ENCODE results near the gene ALOX15B.

ALOX15B gene, protein sequence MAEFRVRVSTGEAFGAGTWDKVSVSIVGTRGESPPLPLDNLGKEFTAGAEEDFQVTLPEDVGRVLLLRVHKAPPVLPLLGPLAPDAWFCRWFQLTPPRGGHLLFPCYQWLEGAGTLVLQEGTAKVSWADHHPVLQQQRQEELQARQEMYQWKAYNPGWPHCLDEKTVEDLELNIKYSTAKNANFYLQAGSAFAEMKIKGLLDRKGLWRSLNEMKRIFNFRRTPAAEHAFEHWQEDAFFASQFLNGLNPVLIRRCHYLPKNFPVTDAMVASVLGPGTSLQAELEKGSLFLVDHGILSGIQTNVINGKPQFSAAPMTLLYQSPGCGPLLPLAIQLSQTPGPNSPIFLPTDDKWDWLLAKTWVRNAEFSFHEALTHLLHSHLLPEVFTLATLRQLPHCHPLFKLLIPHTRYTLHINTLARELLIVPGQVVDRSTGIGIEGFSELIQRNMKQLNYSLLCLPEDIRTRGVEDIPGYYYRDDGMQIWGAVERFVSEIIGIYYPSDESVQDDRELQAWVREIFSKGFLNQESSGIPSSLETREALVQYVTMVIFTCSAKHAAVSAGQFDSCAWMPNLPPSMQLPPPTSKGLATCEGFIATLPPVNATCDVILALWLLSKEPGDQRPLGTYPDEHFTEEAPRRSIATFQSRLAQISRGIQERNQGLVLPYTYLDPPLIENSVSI

DNA sequence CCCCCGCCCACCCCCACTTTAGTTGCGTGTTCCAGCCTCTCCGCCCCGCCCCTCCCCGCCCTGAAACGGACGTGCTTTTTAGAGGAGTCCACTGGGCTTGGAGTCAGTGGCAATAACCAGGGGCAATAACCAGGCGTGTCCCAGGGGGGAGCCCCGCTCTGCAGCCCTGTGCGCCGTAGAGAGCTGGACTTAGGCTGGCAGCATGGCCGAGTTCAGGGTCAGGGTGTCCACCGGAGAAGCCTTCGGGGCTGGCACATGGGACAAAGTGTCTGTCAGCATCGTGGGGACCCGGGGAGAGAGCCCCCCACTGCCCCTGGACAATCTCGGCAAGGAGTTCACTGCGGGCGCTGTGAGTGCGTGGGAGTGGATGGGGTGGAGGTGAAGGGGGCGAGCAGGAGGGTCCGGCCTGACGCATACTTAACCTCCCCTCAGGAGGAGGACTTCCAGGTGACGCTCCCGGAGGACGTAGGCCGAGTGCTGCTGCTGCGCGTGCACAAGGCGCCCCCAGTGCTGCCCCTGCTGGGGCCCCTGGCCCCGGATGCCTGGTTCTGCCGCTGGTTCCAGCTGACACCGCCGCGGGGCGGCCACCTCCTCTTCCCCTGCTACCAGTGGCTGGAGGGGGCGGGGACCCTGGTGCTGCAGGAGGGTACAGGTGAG lies at the start of gene ALOX15B:
TSS of gene ALOX15B (plus strand) at position 106 of the 657 bp plus-strand sequence. CDS start at position 203, 97 bp downstream.
- no peak for DNase-seq (ENCODE audit: low spot score)

DNA sequence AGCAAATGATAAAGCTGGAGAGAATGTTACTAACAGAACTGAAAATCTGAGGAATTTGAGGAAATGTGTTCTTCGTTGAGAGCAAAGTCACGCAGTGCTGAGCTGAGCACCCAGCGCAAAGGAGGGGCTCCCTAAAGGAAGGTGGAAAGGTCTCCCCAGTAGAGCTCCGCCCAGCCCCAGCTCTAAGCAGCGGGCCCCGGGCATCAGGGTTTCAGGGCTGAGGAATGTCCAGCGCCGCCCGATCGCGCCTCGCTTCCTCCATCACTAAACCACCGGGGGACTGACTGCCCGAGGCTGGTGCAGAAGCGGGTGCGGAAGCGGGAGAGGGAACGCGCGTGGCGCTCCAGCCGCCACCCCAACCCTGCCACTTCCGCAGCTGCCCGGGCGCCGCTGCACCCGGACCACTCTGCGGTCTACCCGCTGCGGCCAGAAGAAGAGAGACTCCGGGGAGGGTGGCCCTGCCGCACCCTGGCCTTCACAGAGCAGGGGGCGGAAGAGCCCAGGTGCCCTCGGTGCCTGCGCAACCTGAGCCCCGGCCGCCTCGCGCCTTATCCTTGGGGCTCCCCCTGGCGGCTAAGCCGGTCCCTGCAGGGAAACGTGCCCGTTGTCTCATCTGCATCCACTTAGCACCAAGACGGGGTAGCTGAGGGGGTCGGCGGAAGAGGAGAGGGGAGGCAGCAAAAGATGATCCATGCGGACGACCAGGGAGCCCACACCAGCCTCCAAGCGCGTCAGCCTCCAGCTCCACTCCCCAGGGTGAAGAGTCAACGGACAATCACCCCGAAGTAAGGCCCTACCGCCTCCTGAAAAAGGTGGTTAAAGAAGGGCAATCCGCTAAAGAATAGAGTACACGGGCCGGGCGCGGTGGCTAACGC lies 48.8 kb upstream of the ALOX15B start:
- peak; percentile 83 for DNase-seq (ENCODE audit: low spot score)

DNA sequence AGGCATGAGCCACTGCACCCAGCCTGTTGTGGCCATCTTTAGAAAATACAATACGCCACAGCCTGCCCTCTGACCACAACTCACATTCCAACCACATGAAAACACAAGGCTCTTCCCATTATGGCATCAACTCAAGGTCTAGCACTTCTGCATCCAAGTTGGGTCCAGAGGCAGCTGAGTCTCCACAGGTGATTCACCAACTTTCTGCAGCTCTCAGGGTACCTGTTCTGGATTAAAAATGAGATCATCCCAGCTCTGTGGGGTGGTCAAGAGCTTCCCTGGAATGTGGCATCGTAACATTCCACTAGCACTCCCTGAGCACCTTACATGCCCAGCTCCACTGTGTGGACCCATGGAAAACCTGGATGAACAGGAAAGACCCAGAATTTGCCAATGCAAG lies 46.3 kb upstream of the ALOX15B start:
- no peak for DNase-seq (ENCODE audit: low spot score)

DNA sequence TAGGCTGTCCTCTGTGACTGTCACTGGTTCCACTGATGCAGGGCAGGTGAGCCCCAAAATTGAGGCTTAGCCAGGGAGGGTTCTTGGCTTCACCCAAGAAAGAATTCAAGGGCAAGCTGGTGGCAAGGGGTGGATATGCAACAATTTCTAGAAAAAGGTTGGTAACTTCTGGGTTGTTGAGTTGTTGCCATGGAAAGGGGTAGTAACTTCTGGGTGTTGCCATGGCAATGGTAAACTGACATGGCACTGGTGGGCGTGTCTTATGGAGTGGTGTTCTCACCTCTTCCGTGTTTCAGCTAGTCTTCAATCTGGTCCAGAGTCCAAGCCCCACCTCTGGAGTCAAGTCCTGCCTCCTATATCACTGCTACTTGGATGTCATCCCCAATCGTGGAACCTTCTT lies 45.9 kb upstream of the ALOX15B start:
- DNase-seq (ENCODE audit: low spot score): no peak

DNA sequence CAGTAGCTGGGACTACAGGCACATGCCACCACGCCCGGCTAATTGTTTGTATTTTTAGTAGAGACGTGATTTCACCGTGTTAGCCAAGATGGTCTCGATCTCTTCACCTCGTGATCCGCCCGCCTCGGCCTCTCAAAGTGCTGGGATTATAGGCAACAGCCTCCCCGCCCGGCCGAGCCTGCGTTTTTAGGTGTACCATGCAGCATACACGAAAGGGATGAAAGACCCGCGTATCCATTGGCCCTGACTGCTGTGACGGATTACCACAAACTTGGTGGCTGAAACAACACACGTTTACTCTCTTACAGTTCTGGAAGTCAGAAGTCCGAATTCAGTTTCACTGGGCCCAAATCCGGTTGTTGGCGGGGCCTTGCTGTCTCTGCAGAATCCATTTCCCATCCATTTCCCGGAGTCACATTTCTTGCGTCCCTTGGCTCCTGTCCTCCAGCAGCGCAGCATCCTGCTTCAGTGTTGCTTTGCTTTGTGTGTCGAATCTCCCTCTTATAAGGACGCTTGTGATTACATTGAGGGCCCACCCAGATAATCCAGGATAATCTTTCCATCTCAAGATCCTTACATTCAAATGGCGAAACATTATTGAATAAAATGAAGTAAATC lies 44.8 kb upstream of the ALOX15B start:
- DNase-seq (ENCODE audit: low spot score): no peak

DNA sequence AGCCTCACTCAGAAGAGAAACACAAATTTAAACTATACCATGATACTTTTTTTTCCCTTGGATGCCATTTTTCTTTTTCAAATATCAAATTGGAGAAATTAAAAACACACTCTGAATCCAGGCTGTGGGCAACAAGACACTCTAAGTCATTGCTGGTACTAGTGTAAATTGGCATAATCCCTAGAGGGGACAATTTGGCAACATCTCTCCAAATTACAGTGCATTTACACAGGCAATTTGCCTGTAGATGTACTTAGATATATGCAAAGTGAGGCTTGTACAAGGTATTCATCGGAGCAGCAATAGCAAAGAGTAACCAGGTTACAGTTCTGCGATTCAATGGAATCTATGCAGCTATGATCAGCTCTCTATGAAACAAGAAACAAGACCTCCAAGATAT lies 43.1 kb upstream of the ALOX15B start:
- no peak for DNase-seq (ENCODE audit: low spot score)

DNA sequence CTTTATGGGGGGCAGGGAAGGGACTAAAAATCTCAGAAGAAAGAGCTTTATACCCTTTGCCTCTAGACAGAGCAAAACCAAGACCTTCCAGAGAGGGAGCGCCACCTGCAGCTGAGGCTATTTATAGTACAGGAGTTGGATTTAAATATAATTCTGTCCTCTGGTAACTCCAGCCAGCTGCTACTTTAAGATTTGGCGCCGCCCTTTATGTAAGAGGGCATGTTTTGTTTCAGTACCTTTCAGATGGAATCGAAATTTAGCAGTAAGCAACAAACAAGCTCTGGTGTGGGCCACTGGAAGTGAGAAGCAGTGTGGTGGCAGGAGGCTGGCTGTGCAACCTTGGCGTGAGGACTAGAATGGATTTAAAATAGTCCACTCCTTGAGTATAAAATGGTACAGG lies 41.7 kb upstream of the ALOX15B start:
- DNase-seq (ENCODE audit: low spot score): no peak

DNA sequence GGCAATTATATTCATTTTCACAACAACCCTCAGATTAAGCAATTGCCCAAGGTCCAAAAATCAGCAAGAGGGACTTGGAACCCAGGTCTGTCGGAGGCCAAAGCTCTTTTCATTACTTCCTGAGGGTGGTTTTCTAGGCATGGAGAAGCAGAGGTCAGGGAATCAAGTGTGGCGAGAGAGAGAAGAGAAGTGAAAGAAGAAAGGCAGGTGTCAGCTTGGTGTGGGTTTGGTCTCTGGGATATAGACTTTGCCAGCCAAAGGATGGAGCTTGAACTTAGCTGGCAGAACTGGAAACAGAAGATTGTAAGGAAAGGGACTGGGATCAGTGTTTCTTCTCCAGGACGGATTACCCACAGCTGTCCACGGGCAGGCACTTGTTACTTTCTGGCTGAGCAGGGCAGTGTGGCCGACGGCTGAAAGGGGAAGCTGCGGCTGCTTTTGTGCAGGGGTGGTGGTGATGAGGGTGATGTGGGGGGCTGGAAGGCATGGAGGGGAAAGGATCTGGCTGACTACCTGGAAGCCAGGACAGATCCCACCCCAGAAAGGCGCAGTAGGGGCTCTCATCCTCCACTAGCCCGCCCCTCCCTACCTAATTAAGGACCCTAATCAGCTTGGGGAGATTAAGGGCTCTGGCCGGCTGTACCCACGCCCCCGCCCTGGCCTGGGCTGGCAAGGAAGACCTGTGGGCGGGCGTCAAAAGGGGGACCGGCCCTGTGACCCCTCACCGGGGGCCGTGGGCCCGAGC lies 36.7 kb upstream of the ALOX15B start, which contains the start of gene GUCY2D:
TSS of gene GUCY2D (plus strand) at position 640 of the 745 bp plus-strand sequence. CDS start 433 bp downstream, outside the sequence.
- DNase-seq (ENCODE audit: low spot score): no peak

DNA sequence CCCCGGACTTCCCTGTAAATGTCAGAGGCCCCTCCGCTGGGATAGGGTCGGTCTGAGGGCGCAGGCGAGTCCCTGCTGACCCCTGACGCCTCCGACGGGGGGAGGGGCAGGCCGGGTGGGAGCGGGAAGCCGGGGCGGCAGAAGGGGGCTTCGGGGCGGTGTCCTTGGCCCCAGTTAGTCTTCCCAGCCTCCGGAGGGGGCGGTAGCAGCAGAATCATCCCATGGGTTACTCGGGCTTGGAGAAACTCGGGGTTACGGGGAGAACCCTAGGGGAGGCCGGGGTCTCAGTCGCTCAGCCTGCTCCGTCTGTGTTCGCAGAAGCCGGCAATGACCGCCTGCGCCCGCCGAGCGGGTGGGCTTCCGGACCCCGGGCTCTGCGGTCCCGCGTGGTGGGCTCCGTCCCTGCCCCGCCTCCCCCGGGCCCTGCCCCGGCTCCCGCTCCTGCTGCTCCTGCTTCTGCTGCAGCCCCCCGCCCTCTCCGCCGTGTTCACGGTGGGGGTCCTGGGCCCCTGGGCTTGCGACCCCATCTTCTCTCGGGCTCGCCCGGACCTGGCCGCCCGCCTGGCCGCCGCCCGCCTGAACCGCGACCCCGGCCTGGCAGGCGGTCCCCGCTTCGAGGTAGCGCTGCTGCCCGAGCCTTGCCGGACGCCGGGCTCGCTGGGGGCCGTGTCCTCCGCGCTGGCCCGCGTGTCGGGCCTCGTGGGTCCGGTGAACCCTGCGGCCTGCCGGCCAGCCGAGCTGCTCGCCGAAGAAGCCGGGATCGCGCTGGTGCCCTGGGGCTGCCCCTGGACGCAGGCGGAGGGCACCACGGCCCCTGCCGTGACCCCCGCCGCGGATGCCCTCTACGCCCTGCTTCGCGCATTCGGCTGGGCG lies 35.9 kb upstream of the ALOX15B start:
- DNase-seq (ENCODE audit: low spot score): no peak

DNA sequence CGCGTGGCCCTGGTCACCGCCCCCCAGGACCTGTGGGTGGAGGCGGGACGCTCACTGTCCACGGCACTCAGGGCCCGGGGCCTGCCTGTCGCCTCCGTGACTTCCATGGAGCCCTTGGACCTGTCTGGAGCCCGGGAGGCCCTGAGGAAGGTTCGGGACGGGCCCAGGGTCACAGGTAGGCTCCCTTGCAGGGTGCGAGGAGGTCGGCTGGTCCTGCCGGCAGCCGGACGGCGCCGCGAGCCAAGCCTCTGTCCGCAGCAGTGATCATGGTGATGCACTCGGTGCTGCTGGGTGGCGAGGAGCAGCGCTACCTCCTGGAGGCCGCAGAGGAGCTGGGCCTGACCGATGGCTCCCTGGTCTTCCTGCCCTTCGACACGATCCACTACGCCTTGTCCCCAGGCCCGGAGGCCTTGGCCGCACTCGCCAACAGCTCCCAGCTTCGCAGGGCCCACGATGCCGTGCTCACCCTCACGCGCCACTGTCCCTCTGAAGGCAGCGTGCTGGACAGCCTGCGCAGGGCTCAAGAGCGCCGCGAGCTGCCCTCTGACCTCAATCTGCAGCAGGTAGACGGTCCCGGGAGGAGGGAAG lies 35.2 kb upstream of the ALOX15B start:
- DNase-seq (ENCODE audit: low spot score): no peak

DNA sequence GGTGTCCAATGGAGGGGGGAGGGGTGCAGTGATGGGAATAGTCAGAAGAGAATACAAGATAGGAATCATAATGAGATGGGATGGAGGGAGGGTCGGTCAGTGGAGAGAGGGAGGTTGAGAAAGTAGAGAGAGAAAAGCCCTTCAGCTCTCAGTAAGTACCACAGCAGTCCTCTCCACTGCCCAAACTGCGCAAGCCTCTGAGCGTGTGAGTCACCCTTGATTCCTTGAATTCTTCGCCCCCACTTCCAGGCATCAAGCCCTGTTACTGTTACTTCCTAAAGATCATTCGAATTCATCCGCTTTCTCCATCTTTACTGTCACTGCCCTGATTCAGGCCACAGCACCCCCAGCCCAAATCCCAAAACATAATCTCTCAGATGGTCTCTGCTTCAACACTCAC lies 34.0 kb upstream of the ALOX15B start:
- no peak for DNase-seq (ENCODE audit: low spot score)

DNA sequence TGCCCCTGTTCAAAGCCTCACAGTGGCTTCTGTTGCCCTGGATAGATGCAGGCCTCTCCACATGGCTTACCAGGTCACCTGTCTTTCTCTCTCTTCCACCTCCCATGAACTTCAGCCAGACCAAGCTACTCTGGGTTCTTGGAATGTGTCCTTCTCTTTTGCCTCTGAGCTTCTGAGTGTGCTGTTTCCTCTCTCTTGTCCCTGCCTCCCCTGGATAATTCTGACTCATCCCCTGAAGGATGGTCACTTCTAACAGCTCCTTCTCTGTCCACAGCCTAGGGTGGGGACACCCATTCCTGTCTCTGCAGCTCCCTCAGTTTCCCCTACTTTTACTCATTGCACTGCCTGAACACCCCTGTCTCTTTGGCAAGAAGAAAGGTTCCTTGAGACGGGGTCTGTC lies 33.5 kb upstream of the ALOX15B start:
- no peak for DNase-seq (ENCODE audit: low spot score)

DNA sequence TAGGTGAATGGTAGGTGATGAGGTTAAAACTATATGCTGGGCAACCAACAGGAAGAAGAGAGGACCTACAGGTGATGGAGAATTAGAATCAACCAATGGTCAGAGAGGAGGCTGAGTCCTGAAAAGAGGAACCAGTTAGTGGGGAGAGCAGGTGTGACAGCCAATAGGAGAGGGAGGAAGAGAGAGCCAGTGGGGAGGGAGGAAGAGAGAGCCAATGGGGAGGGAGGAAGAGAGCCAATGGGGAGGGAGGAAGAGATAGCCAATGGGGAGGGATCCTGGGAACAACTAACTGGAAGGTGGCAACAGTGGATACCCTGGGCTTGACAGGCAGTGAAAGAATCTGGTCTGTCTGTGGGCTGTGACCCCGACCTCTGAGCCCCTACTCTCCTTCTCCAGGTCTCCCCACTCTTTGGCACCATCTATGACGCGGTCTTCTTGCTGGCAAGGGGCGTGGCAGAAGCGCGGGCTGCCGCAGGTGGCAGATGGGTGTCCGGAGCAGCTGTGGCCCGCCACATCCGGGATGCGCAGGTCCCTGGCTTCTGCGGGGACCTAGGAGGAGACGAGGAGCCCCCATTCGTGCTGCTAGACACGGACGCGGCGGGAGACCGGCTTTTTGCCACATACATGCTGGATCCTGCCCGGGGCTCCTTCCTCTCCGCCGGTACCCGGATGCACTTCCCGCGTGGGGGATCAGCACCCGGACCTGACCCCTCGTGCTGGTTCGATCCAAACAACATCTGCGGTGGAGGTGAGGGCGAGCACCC lies 32.7 kb upstream of the ALOX15B start:
- DNase-seq (ENCODE audit: low spot score): no peak

DNA sequence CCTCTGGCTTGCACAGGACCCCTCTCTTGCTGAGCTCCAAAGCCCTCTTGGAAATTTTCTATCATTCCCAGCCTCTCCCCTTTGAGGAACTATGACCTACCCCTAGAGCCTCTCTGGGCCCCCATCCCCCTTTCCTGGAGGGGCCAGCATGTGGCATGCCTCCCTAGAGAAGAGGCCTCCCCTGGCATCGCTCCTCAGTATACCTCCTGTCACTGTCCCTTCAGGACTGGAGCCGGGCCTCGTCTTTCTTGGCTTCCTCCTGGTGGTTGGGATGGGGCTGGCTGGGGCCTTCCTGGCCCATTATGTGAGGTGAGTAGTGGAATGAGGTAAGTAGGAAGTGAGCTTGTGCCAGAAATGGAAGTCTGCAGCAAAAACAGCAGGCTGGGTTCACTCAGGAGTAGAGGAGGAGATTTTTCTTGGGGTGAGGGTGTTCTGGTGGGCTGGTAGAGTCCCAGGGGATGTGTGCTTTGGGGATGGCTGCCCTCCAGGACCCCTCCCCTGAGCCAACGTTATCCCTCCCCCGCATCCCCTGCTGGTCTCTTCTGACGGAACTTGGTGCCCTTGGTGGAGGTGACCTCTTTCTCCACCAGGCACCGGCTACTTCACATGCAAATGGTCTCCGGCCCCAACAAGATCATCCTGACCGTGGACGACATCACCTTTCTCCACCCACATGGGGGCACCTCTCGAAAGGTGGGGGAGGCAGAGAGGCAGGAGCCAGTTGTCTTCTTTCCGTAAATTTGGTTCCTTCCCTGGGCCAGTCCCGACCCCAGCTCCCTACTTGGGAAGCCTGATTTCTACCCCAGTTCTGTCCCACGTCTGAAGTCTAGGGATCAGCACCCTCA lies 31.8 kb upstream of the ALOX15B start:
- DNase-seq (ENCODE audit: low spot score): no peak

DNA sequence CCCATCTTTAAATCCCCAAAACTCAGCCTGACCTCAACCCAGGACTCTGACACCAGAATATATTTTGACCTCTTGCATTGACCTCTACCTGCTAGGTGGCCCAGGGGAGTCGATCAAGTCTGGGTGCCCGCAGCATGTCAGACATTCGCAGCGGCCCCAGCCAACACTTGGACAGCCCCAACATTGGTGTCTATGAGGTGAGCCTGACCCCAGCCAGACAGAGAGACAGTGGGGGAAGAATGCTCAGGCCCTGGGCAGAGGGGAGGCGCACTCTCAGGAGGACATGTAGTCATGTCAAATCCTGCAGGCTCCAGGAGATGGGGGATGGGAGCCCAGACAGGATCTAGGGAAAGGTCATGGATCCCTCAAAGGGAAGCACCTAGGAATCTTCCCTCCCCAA lies 31.0 kb upstream of the ALOX15B start:
- DNase-seq (ENCODE audit: low spot score): no peak

DNA sequence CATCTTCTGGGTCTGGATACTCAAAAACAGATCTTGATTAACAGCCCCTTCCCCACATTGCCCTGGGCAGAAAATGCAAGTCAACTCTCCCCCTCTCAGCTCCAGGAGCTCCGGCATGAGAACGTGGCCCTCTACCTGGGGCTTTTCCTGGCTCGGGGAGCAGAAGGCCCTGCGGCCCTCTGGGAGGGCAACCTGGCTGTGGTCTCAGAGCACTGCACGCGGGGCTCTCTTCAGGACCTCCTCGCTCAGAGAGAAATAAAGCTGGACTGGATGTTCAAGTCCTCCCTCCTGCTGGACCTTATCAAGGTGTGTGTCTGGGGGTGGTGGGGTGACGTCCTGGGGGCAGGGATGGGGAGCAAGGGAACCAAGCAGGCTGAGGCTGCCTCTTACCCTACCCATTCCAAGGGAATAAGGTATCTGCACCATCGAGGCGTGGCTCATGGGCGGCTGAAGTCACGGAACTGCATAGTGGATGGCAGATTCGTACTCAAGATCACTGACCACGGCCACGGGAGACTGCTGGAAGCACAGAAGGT lies 26.7 kb upstream of the ALOX15B start:
- no peak for DNase-seq (ENCODE audit: low spot score)

DNA sequence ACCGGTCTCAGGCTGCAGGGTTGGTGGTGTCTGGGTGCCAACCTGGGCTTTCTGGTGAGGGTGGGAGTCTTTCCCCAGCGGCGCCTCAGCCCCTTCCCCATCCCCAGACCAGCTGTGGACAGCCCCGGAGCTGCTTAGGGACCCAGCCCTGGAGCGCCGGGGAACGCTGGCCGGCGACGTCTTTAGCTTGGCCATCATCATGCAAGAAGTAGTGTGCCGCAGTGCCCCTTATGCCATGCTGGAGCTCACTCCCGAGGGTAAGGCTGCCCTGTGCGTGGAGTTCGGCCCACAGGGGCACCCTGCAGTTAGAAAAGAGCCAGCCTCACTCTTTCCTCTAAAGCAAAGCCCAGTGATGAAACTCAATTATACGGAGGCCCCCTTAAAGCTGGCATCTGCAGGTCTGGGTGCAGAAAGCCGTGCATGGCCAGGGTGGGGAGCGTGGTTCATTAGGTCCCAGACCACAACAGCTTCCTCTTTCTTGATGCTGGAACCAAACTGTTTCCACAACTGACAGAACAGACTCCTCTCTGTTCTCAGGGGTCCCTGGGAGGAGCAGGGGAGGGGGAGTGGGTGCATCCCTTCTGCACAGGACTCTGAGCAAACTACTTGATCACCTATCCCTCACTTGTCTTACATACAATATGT lies 25.7 kb upstream of the ALOX15B start:
- no peak for DNase-seq (ENCODE audit: low spot score)

Measured in hematopoietic multipotent progenitor cell treated with erythropoietin and hydrocortisone succinate and interleukin-3 and kit ligand, for 15 days (in vitro differentiated cells).